Astrocyte (in vitro differentiated cells and primary cell): ENCODE data around the gene SMAD9.

Experiments used
- CTCF ChIP-seq: IDR thresholded peaks from 2 replicates; pipeline ENCODE4 v1.5.1; 2011; ENCODE audit warnings: low read depth, mild to moderate bottlenecking, inconsistent platforms, low read length, moderate library complexity; ENCODE audit not compliant: insufficient read depth
- EZH2 ChIP-seq: IDR thresholded peaks from 2 replicates; pipeline ENCODE4 v1.6.1; 2012; ENCODE audit warnings: mild to moderate bottlenecking, low read length, inconsistent platforms; ENCODE audit not compliant: insufficient read depth

GRCh38 chr13:36801035-36801434 is 119.0 kb downstream of the SMAD9 start:
- TF ChIP-seq CTCF (no peak), EZH2 (no peak)
